ENCODE data around the gene AMZ1. TPM values are rescaled to one million over a fixed set of nuclear protein-coding genes. Genes with fewer than 3 reads are reported as not detected.

The AMZ1 gene
- total RNA-seq, 2 donors from 2014 or later, result not detected

DNA sequence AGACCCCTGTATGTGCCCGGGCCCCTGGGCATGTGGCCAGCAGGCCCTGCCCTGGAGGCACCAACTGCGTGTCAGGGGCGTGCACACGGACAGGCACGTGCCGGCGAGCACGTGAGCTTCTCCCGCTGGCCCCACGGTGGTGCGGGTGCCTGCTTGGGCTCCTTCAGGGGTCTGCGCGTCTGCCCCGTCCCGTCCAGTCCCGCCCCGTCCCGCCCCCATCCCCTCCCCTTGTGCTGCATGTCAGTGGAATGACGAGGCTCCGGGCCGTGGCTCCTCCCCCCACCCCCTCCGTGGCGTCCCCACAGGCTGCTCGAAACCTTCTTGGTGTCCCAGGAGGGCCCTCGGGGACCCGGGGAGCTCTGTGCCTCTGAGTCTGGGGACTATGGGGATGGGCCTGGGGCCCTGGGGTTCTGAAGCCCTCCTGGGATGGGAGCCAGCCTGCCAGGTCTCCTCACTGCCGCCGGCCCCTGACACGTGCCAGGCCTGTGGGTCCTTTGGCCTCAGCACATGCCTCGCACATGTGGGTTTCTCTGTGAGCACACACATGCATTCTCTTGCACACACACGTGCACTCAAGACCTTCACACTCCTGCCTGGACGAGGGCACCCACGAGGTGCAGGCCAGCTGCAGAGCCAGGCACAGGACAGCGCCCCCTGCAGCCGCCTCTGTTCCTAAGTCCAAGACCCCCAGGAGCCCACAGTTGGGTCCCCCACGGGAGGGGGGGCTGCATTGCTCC, 27.5 kb upstream of the AMZ1 start:
- 84 to 88% methylated on average over 23 to 26 of the region's 36 CpGs for WGBS, 2 donors
- H3K27me3 ChIP-seq, result no peaks in the 10 kb centered on the region
- no peaks in the 10 kb centered on the region for H3K4me1 ChIP-seq
- intact Hi-C loops (cut with DNase I), result no loop called here
- no peak overlapping the region for H3K27ac ChIP-seq
- H3K4me3 ChIP-seq, result no peak overlapping the region
- ATAC-seq, result no peak
- DNase-seq, result no peak
- H3K9me3 ChIP-seq, result no peaks in the 10 kb centered on the region
- no peaks in the 10 kb centered on the region for H3K36me3 ChIP-seq (replicated peaks in 1 of 2; ENCODE audit: insufficient read depth in 1 of 2, low read depth in 2 of 2)
- no peak for TF ChIP-seq POLR2A (IDR thresholded peaks at IDR 0.05)
- TF ChIP-seq CTCF (IDR thresholded peaks at IDR 0.05), result no peak

DNA sequence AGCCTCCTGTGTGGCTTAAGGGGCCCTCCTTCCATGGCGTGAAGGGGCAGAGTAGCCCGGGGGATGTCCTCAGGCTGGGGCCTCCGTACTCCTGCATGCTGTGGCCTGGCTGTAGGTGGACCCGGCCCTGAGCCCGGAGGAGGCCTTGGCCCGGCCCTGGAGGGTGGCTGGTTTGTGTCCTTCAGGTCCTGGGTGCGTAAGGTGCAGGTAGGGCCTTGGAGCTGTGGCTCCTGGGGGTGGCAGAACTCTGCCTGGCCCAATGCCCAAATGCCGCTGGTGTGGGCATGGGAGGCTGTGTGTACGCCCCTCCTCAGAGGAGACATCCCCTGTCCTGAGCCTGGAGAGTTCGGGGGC, 26.9 kb upstream of the AMZ1 start:
- WGBS, 2 donors, result 94% methylated on average over 10 of the region's 10 CpGs; no CpG with 5 or more reads in 1 of the 2 donors
- H3K4me1 ChIP-seq, result no peaks in the 10 kb centered on the region
- H3K27me3 ChIP-seq, result no peaks in the 10 kb centered on the region
- H3K27ac ChIP-seq, result no peak overlapping the region
- DNase-seq (no peak), ATAC-seq (no peak)
- TF ChIP-seq CTCF (IDR thresholded peaks at IDR 0.05) (no peak), POLR2A (IDR thresholded peaks at IDR 0.05) (no peak)
- intact Hi-C loops (cut with DNase I), result no loop called here
- H3K9me3 ChIP-seq, result no peaks in the 10 kb centered on the region
- no peak overlapping the region for H3K4me3 ChIP-seq
- no peaks in the 10 kb centered on the region for H3K36me3 ChIP-seq (replicated peaks in 1 of 2; ENCODE audit: insufficient read depth in 1 of 2, low read depth in 2 of 2)

DNA sequence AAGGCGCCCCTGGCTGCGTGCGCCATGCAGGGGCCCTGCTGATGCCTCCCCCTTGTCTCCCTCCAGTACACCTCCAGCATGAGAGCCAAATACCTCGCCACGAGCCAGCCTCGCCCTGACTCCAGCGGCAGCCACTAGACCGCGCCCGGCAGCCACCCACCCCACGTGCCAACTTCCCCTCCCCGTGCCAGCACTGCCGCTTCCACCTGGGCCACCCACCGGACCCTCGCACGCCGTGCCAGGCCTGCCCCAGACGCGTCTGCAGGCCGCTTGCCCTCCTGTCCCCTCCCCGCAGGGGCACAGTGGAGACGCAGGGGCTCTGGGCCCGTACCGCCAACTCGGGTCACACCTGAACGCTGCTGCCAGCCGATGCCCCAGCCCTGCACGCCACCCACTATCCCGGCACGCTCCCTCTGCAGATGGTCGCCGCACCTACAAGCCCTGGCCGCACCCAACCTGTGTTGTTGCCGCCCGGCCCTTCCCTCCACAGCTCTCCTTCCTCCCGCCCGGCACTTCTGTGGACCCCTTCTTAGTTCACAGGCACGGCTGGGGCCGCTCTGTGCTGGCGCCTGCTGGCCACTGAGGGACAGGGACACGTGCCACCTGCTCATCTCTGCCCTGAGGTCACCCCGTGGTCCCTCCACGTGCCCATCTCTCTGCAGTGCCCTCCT, 26.3 kb upstream of the AMZ1 start:
- no peaks in the 10 kb centered on the region for H3K27me3 ChIP-seq
- no peak for ATAC-seq
- no peak overlapping the region for H3K27ac ChIP-seq

DNA sequence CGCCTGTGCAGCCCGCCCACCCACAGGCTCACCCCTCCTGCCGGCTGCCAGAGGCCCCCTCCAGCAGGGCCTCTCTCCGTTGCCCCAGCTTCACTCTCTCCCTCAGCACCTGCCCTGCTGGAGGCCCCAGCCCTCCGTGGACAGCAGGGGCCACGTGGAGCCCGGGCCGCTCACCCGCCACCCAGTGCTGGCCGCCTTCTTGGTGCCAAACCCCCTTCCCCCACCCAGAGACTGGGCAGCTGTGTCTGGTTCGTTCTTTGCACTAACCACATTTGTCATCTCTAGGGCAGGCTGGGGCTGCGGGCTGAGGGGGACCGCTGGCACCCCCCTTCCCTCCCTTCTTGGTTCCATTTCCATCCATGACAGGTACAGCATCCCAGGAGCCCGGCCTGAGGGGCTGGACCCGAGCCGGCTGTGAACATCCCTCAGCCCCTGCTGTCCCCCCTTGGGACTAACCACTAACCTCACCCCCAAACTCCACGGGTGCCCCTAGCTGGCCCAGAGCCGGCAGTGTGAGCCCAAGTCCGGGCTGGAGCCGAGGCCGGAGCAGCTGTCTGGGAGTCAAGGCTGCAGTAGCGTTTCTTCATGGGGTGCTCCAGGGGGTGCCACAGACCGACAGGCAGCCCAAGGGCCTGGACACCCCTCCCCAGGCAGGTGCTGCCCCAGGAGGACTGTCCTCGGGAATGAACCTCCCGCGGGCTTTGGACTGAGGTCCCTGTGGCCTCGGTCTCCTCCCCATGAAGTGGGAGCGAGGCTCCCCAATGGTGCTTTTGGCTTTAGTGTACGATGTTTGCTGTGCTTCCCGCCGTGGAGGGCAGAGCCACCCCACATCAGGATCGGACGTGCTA, 25.5 kb upstream of the AMZ1 start:
- no peaks in the 10 kb centered on the region for H3K27me3 ChIP-seq
- 67 to 72% methylated on average over 5 to 28 of the region's 33 CpGs for WGBS, 2 donors
- H3K4me3 ChIP-seq, result no peak overlapping the region
- no peaks in the 10 kb centered on the region for H3K9me3 ChIP-seq
- ATAC-seq, result peak; percentile 5
- no peak for TF ChIP-seq POLR2A (IDR thresholded peaks at IDR 0.05)
- no peak for TF ChIP-seq CTCF (IDR thresholded peaks at IDR 0.05)
- intact Hi-C loops (cut with DNase I), result no loop called here
- DNase-seq, result no peak
- no peaks in the 10 kb centered on the region for H3K4me1 ChIP-seq
- no peaks in the 10 kb centered on the region for H3K36me3 ChIP-seq (replicated peaks in 1 of 2; ENCODE audit: insufficient read depth in 1 of 2, low read depth in 2 of 2)
- no peak overlapping the region for H3K27ac ChIP-seq

More for the DNA sequence above, 26.3 kb upstream of the AMZ1 start:
- no peaks in the 10 kb centered on the region for H3K9me3 ChIP-seq
- H3K36me3 ChIP-seq (replicated peaks in 1 of 2; ENCODE audit: insufficient read depth in 1 of 2, low read depth in 2 of 2), result no peaks in the 10 kb centered on the region
- no peak for TF ChIP-seq POLR2A (IDR thresholded peaks at IDR 0.05)
- no peak for TF ChIP-seq CTCF (IDR thresholded peaks at IDR 0.05)
- H3K4me3 ChIP-seq, result no peak overlapping the region
- no peak for DNase-seq
- 91 to 95% methylated on average over 38 to 40 of the region's 43 CpGs for WGBS, 2 donors
- intact Hi-C loops (cut with DNase I), result no loop called here
- H3K4me1 ChIP-seq, result no peaks in the 10 kb centered on the region

All from body of pancreas (tissue), 4 donors.